Measurements from ENCODE around the gene IQCM. TPM values are rescaled to one million over a fixed set of nuclear protein-coding genes. Genes with fewer than 3 reads are reported as not detected.

The IQCM gene
- total RNA-seq, 1 experiment from 2014 or later = not detected

GRCh38 chr4:149353241-149353640 is 462.4 kb downstream of the IQCM start:
- no peaks in the 10 kb centered on the region for H3K36me3 ChIP-seq (ENCODE audit: low read depth, low read length)
- H3F3A ChIP-seq (ENCODE audit: low read length, unreplicated experiment) = no peaks in the 10 kb centered on the region
- ChIA-PET CTCF (no interaction called here), POLR2A (ENCODE audit: unreplicated experiment) (no interaction called here)
- no peak overlapping the region for H3K4me2 ChIP-seq (ENCODE audit: low read length)
- ATAC-seq (no peak), DNase-seq (peak; percentile 8)
- no peaks in the 10 kb centered on the region for H3K4me1 ChIP-seq (ENCODE audit: insufficient read depth, low read length)
- H3K9me3 ChIP-seq (ENCODE audit: low read length) = no peaks in the 10 kb centered on the region
- H3K27me3 ChIP-seq (ENCODE audit: low read length) = no peaks in the 10 kb centered on the region
- H4K20me1 ChIP-seq (ENCODE audit: low read length) = no peaks in the 10 kb centered on the region
- intact Hi-C loops (cut with micrococcal nuclease) = no loop called here
- TF ChIP-seq CTCF (conservative IDR thresholded peaks at IDR 0.05; ENCODE audit: low read depth, low read length) (no peak), EZH2phosphoT487 (IDR thresholded peaks at IDR 0.05; ENCODE audit: borderline replicate concordance, low read length) (no peak), EZH2 (IDR thresholded peaks at IDR 0.05; ENCODE audit: low read length, unreplicated experiment) (no peak)
- H3K9ac ChIP-seq (ENCODE audit: low read length) = no peak overlapping the region
- no peak overlapping the region for H3K4me3 ChIP-seq (ENCODE audit: low read length)
- H3K79me2 ChIP-seq (ENCODE audit: low read length) = no peaks in the 10 kb centered on the region
- no peak overlapping the region for H2AFZ ChIP-seq (ENCODE audit: low read length)
- no peak overlapping the region for H3K27ac ChIP-seq (ENCODE audit: low read length)
- no peaks in the 10 kb centered on the region for H3K9me2 ChIP-seq (replicated peaks; ENCODE audit: low read length)
- no TSS peak for BruUV-seq (replicated peaks)

- Histone ChIP-seq H3K36me3 (ENCODE audit: low read depth, low read length) (no peaks in the 10 kb centered on the region), H3K4me3 (ENCODE audit: low read length) (no peak overlapping the region), H3K27ac (ENCODE audit: low read length) (no peak overlapping the region), H3F3A (ENCODE audit: low read length, unreplicated experiment) (no peaks in the 10 kb centered on the region), H3K27me3 (ENCODE audit: low read length) (no peaks in the 10 kb centered on the region), H3K9me2 (replicated peaks; ENCODE audit: low read length) (no peaks in the 10 kb centered on the region), H3K9ac (ENCODE audit: low read length) (no peak overlapping the region), H4K20me1 (ENCODE audit: low read length) (no peaks in the 10 kb centered on the region), H3K79me2 (ENCODE audit: low read length) (no peaks in the 10 kb centered on the region), H3K4me2 (ENCODE audit: low read length) (no peak overlapping the region), H3K9me3 (ENCODE audit: low read length) (no peaks in the 10 kb centered on the region), H3K4me1 (ENCODE audit: insufficient read depth, low read length) (no peaks in the 10 kb centered on the region), H2AFZ (ENCODE audit: low read length) (no peak overlapping the region)
- DNase-seq (no peak), ATAC-seq (no peak)
- BruUV-seq (replicated peaks) = no TSS peak
- intact Hi-C loops (cut with micrococcal nuclease) = no loop called here
- TF ChIP-seq CTCF (conservative IDR thresholded peaks at IDR 0.05; ENCODE audit: low read depth, low read length) (no peak), EZH2phosphoT487 (IDR thresholded peaks at IDR 0.05; ENCODE audit: borderline replicate concordance, low read length) (no peak), EZH2 (IDR thresholded peaks at IDR 0.05; ENCODE audit: low read length, unreplicated experiment) (no peak)
- CTCF ChIA-PET = interaction anchor here (0.6 kb wide), 1 partner anchor 970 kb away, joined by 4 read pairs; no protein-coding TSS in a partner anchor
- POLR2A ChIA-PET (ENCODE audit: unreplicated experiment) = interaction anchor here (0.6 kb wide), 2 partner anchors 45 to 907 kb away, joined by 3 read pairs; no protein-coding TSS in a partner anchor
These were observed 466.1 kb downstream of the IQCM start for GRCh38 chr4:149349541-149349940.

- CTCF ChIA-PET = no interaction called here
- Histone ChIP-seq H2AFZ (ENCODE audit: low read length) (no peak overlapping the region), H3K27ac (ENCODE audit: low read length) (no peak overlapping the region)
These were observed 468.5 kb downstream of the IQCM start for GRCh38 chr4:149347139-149347538.

More at GRCh38 chr4:149347139-149347538, 468.5 kb downstream of the IQCM start:
- no TSS peak for BruUV-seq (replicated peaks)
- Histone ChIP-seq H3K79me2 (ENCODE audit: low read length) (no peaks in the 10 kb centered on the region), H3K27me3 (ENCODE audit: low read length) (no peaks in the 10 kb centered on the region), H3K4me3 (ENCODE audit: low read length) (no peak overlapping the region), H4K20me1 (ENCODE audit: low read length) (no peaks in the 10 kb centered on the region), H3F3A (ENCODE audit: low read length, unreplicated experiment) (no peaks in the 10 kb centered on the region), H3K4me2 (ENCODE audit: low read length) (no peak overlapping the region), H3K9ac (ENCODE audit: low read length) (no peak overlapping the region), H3K4me1 (ENCODE audit: insufficient read depth, low read length) (no peaks in the 10 kb centered on the region), H3K9me2 (replicated peaks; ENCODE audit: low read length) (no peaks in the 10 kb centered on the region), H3K36me3 (ENCODE audit: low read depth, low read length) (no peaks in the 10 kb centered on the region), H3K9me3 (ENCODE audit: low read length) (no peaks in the 10 kb centered on the region)
- TF ChIP-seq EZH2phosphoT487 (IDR thresholded peaks at IDR 0.05; ENCODE audit: borderline replicate concordance, low read length) = no peak
- no peak for TF ChIP-seq EZH2 (IDR thresholded peaks at IDR 0.05; ENCODE audit: low read length, unreplicated experiment)
- DNase-seq = no peak
- POLR2A ChIA-PET (ENCODE audit: unreplicated experiment) = no interaction called here
- intact Hi-C loops (cut with micrococcal nuclease) = no loop called here
- no peak for ATAC-seq

All from PC-3 (cell line).